ENCODE measurements around the gene ADCY2.

The ADCY2 gene

DNA sequence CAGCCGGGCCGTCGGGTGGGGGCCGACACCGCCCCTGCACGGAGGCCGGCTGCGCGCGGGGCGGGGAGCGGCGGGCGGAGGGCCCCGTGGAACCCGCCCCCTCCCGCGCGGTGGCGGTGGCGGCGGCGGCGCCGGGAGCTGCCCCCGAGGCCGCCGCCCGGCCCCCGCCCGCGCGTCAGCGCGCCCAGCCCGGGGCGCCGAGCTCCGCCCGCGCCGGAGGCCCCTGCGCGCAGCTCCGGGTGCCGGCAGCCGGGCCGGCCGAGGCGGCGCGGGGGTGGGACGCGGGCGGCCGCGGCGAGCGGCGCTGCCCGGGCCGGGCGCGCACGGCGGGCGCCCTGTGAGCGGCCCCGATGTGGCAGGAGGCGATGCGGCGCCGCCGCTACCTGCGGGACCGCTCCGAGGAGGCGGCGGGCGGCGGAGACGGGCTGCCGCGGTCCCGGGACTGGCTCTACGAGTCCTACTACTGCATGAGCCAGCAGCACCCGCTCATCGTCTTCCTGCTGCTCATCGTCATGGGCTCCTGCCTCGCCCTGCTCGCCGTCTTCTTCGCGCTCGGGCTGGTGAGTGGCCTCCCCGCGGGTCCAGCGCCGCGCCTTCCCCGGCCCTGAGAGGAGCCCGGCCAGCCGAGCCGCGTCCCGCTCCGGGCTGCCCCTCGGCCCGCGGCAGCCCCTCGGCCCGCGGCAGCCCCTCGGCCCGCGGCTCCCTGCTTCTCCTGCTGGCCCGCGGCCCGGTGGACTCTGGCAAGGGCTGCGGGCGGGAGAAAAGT lies at the start of gene ADCY2:
Gene ADCY2 (plus strand): TSS at position 192 of the 766 bp plus-strand sequence. CDS start 159 bp downstream, at position 351.
- DNase-seq (ENCODE audit: low spot score), result peak; percentile 63

GRCh38 chr5:7347377-7347776 lies 48.6 kb upstream of the ADCY2 start:
- no peak for DNase-seq (ENCODE audit: low spot score)

GRCh38 chr5:7348168-7348854 lies 47.6 kb upstream of the ADCY2 start:
- no peak for DNase-seq (ENCODE audit: low spot score)

DNA sequence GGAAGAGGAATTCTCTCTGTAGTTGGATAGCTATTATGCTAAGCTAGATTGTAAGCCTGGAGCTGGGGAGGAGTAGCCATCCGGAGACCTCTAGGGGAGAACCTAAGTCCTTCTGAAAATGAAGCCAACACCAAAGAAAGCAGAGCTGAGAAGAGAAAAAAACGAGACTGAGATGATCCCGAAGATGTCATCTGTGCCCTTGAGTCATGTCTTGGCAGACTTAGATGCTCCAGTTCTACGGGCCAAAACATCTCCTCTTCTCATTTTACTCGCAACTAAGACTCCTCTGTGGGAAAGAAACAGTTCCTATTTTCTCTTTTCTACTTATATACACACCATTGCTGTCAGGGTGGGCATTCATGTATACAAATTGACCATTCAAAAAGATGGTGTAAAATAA lies 34.3 kb upstream of the ADCY2 start:
- no peak for DNase-seq (ENCODE audit: low spot score)

DNA sequence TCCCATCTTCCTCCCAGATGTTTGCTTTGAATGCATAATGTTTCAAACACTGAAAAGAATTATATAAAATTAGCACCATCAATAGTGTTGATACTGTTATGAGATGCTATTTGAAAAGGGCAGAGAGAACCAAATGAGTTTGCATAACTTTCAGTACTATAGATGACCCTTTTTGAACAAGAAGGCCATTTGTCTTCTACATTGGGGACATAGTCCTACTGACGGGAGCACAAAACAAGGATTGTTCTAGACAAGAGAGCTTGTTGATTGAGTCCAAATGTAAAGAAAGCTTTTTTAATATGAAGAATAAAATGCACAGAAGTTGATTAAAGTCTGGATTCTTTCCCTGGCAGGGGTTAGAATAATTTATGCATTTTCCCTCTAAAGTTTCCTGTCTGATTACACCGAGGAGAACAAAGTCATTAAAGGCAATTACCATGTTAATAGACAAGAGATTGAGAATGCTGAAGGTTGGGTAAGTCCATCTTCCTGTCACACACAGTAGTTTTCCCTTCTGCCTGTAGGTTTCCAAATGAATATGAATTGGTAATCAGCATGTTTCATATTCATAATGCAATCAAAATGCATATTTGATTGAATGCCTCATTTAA lies 32.8 kb upstream of the ADCY2 start:
- no peak for DNase-seq (ENCODE audit: low spot score)

DNA sequence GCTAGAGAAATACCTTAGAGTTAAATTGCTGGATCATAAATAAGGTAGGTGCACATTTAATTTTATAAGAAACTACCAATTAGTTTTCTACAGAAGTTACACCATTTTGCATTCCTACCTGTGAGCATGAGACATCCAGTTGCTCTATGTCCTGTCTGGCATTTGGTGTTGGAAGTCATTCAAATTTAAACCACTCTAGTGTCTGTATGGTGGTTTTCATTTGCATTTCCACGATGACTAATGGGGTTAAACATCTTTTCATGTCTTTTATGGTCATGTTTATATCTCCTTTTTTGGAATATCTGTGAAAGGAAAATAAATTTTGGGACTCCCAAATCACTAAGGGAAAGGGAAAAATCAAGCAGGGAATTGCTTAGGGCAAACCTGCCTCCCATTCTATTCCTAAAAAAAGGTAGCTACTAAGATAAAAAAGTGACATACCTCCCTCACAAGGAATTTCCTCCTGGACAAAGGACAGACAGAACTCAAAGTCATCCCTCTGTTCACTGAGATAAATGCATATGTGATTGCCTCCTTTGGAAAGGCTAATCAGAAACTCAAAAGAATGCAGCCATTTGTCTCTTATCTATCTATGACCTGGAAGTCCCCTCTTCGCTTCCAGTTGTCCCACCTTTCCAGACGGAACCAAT lies 31.6 kb upstream of the ADCY2 start:
- no peak for DNase-seq (ENCODE audit: low spot score)

- DNase-seq (ENCODE audit: low spot score), result no peak
Measured at GRCh38 chr5:7367780-7368179, 28.2 kb upstream of the ADCY2 start.

GRCh38 chr5:7372399-7372798 lies 23.5 kb upstream of the ADCY2 start:
- DNase-seq (ENCODE audit: low spot score), result peak; percentile 79

- no peak for DNase-seq (ENCODE audit: low spot score)
Measured at GRCh38 chr5:7374186-7374585, 21.8 kb upstream of the ADCY2 start.

DNA sequence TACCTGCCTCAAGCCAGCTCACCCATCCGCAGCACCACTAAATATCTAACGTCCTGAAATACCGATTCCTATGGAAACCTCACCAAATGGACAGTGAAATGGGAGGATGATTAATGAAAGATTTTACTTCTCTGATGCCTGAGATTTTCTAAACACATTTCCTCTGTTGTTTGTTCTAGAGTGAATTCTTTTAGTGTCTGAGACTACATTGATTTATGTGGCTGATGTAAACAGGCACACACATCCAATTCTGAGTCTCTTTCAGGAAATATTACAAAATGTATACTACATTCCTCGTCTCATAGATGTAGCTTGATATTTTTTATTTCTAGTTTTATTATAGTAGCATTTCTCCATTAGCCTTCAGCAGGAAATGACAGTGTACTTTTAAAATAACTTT lies 20.5 kb upstream of the ADCY2 start:
- DNase-seq (ENCODE audit: low spot score), result no peak

- DNase-seq (ENCODE audit: low spot score), result no peak
Measured at GRCh38 chr5:7376871-7377270, 19.1 kb upstream of the ADCY2 start.

DNA sequence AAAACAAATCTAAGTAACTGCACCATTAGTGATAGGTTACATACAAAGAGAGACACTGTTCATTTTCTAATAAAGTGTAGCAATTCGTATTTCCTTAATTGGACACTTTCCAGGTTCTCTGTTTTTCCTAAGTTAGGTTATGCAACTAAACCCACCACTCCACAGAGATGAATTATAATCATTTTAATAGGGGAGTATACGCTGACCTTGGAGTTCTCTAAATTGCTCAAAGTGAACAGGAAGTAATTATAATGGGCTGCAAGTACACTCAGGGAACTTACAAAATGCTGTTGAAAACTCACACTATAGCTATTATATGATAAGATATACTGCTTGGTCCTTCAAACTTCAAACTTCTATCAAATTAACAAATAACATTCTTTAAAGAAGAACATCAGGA lies 18.2 kb upstream of the ADCY2 start:
- DNase-seq (ENCODE audit: low spot score), result no peak

DNA sequence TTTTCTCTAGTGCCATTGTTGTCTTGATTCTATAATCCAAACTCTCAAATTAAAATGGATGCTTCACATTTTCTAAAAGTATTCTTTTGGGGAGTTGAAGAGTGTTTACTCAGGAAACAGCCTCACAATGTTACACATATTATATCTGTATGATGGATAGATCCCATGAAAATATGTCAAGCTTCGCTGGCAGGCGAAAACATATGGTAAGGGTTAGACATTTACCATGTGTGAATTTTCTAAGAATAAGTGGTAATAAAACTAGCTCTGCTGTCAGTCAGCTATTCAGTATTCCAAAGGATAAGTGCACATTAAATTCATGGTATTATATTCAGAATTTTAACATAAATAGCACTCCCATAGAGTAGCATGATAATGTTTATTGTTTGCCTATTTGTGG lies 13.3 kb upstream of the ADCY2 start:
- DNase-seq (ENCODE audit: low spot score), result no peak

GRCh38 chr5:7385681-7386080 lies 10.3 kb upstream of the ADCY2 start:
- DNase-seq (ENCODE audit: low spot score), result no peak

GRCh38 chr5:7388553-7388952 lies 7.4 kb upstream of the ADCY2 start:
- no peak for DNase-seq (ENCODE audit: low spot score)

DNA sequence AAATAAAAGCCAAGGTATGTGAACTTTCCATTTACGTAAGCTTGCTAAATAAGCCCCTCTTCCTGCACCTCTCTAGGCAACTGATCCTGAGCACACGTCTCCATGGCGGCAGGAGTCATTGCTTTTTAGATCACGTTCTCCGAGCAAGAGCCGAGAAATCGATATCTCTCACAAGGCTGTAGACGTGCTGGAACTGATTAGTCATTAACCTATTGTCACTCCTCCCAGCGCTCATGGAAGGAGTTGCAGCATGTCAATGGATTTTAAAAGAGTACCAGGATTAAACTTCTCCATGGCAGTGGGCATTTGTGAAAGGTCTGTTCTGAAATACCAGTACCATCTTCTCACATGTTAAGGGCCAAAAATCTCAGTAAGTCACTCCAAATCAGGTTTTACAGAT lies 4.7 kb upstream of the ADCY2 start:
- DNase-seq (ENCODE audit: low spot score), result no peak

GRCh38 chr5:7391814-7392692 lies 3.9 kb upstream of the ADCY2 start:
- DNase-seq (ENCODE audit: low spot score), result no peak

GRCh38 chr5:7392693-7393024 lies 3.3 kb upstream of the ADCY2 start:
- no peak for DNase-seq (ENCODE audit: low spot score)

GRCh38 chr5:7393921-7394799 lies 1.8 kb upstream of the ADCY2 start:
- DNase-seq (ENCODE audit: low spot score), result no peak

GRCh38 chr5:7394889-7395431 lies 978 bp upstream of the ADCY2 start:
- peak; percentile 67 for DNase-seq (ENCODE audit: low spot score)
